ENCODE data around the gene MRPS33.

DNA sequence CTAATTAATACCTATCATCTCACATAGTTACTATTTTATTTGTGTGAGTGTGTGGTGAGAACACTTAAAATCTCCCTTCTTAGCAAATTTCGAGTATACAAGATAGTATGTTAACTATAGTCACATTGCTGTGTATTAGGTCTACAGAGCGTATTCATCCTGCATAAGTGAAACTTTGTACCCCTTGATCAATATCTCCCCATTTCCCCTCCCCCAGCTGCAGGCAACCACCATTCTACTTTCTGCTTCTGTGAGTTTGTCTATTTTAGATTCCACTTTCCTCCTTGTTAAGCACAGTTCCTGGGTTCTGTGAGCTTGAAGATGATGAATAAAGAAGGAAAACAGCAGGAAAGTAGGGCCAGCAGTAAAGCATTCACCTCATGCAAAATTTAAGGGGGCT is 42.4 kb downstream of the MRPS33 start:
- TF ChIP-seq, protein P1, sequence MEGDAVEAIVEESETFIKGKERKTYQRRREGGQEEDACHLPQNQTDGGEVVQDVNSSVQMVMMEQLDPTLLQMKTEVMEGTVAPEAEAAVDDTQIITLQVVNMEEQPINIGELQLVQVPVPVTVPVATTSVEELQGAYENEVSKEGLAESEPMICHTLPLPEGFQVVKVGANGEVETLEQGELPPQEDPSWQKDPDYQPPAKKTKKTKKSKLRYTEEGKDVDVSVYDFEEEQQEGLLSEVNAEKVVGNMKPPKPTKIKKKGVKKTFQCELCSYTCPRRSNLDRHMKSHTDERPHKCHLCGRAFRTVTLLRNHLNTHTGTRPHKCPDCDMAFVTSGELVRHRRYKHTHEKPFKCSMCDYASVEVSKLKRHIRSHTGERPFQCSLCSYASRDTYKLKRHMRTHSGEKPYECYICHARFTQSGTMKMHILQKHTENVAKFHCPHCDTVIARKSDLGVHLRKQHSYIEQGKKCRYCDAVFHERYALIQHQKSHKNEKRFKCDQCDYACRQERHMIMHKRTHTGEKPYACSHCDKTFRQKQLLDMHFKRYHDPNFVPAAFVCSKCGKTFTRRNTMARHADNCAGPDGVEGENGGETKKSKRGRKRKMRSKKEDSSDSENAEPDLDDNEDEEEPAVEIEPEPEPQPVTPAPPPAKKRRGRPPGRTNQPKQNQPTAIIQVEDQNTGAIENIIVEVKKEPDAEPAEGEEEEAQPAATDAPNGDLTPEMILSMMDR (IDR thresholded peaks at IDR 0.05; ENCODE audit: low read depth, low read length): no peak
- TF ChIP-seq EZH2phosphoT487 (IDR thresholded peaks at IDR 0.05; ENCODE audit: low read depth): no peak
